IPS-18a (cell line): ENCODE results near the gene VIPAS39.
"Not testable (repeated sequence)": the region's sequence is repeated elsewhere in the genome, so short reads cannot be mapped to it uniquely, and the experiment has no call there.

Experiments
- H3K27ac ChIP-seq: one replicate; pipeline ENCODE4 v1.5.1; 2013; ENCODE audit warnings: low read length
- H3K27me3 ChIP-seq: one replicate; pipeline ENCODE4 v1.6.1; 2013; ENCODE audit warnings: mild to moderate bottlenecking, low read length; ENCODE audit not compliant: control insufficient read depth, insufficient read depth
- H3K36me3 ChIP-seq: one replicate; pipeline ENCODE4 v1.6.1; 2013; ENCODE audit warnings: low read depth, low read length; ENCODE audit not compliant: control insufficient read depth
- H3K4me1 ChIP-seq: one replicate; pipeline ENCODE4 v1.6.1; 2013; ENCODE audit warnings: low read depth, low read length; ENCODE audit not compliant: control insufficient read depth
- H3K4me3 ChIP-seq: one replicate; pipeline ENCODE4 v1.5.1; 2013; ENCODE audit warnings: low read length
- H3K9ac ChIP-seq: one replicate; pipeline ENCODE4 v1.6.1; 2013; ENCODE audit warnings: mild to moderate bottlenecking, low read length, moderate library complexity
- H3K9me3 ChIP-seq: one replicate; pipeline ENCODE4 v1.6.1; 2013; ENCODE audit warnings: low read depth, low read length; ENCODE audit not compliant: control insufficient read depth

VIPAS39 gene

DNA sequence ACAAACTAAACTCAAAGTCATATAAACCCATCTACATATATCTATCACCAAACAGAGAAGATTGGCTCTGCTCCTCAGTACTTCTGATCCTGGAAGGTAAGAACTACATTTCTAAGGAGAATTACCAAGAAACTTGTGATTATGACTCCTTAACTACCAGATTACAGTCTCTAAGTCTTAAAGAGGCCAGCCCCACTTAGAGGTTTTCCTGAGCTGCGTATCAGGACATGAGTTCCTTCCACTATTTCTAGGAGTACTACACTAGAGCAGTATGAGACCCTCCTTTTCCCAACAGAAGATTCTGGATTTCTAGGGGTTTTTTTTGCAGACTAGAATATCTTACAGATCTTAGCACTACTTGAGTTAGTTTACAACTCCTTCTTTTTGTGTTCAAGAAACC lies 34.0 kb downstream of the VIPAS39 start, which contains the start of gene NOXRED1:
Gene NOXRED1 (minus strand): TSS at position 101 of the 400 bp plus-strand sequence. CDS start 634 bp downstream, outside the sequence.
- H3K27ac ChIP-seq: no peak within 1 kb of the TSS
- H3K4me3 ChIP-seq: no peak within 1 kb of the TSS
- no peak within 1 kb of the TSS for H3K9ac ChIP-seq
- no peaks in the 10 kb centered on the region for H3K27me3 ChIP-seq
- H3K9me3 ChIP-seq: peaks cover 3% of the 10 kb centered on the region
- peaks cover 11% of the 10 kb centered on the region for H3K4me1 ChIP-seq
- H3K36me3 ChIP-seq: peaks cover 12% of the 10 kb centered on the region

DNA sequence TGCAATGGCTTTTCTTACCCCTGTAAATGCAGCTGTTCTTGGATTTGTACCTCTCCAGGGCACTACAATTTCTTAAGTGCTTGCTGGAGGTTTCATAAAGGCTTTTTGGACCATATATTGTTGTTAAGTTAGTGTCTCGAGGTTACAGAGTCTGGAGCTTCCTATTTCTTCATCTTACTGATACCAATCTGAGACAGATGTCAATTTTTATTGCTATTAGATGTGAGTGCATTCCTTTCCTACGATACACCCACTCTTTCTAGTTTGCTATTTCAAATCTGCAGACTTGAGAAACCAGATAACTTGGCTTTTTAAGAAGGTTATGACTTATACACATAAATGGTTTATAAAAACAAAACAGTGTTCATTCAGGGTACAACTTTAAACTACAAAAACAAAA lies 36.2 kb downstream of the VIPAS39 start:
- Histone ChIP-seq H3K27me3 (no peaks in the 10 kb centered on the region), H3K9ac (no peak overlapping the region), H3K36me3 (no peaks in the 10 kb centered on the region), H3K9me3 (peaks cover 3% of the 10 kb centered on the region), H3K4me3 (no peak overlapping the region), H3K4me1 (peaks cover 11% of the 10 kb centered on the region), H3K27ac (no peak overlapping the region)

DNA sequence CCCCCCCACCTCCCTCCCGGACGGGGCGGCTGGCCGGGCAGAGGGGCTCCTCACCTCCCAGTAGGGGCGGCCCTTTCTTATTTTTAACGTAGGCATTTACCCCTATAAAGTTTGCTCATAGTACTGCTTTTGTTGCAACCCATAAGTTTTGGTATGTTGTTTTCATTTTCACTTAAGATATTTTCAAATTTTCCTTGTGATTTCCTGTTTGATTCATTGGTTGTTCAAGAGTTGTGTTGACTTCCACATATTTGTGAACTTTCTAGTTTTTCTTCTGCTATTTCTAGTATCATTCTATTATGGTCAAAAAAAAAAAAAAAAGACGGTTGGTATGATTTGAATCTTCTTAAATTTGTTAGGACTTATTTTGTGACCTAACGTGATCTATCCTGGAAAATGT lies 40.6 kb downstream of the VIPAS39 start:
- Histone ChIP-seq H3K27ac (no peak overlapping the region), H3K9ac (no peak overlapping the region), H3K9me3 (peaks cover 3% of the 10 kb centered on the region), H3K36me3 (no peaks in the 10 kb centered on the region), H3K27me3 (no peaks in the 10 kb centered on the region), H3K4me1 (no peaks in the 10 kb centered on the region), H3K4me3 (no peak overlapping the region)

DNA sequence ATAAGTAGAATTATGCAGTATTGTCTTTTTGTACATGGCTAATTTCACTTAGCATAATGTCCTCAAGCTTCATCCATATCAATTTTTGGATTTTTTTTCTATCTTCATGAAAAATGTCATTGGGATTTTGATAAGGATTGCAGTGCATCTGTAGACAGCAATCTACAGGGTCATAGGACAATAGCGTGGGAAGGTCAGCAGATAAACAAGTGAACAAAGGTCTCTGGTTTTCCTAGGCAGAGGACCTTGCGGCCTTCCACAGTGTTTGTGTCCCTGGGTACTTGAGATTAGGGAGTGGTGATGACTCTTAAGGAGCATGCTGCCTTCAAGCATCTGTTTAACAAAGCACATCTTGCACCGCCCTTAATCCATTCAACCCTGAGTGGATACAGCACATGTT lies 41.3 kb downstream of the VIPAS39 start:
- not testable (repeated sequence) for H3K9ac ChIP-seq, H3K9me3 ChIP-seq, H3K36me3 ChIP-seq, H3K4me1 ChIP-seq, H3K27me3 ChIP-seq, H3K4me3 ChIP-seq, H3K27ac ChIP-seq

DNA sequence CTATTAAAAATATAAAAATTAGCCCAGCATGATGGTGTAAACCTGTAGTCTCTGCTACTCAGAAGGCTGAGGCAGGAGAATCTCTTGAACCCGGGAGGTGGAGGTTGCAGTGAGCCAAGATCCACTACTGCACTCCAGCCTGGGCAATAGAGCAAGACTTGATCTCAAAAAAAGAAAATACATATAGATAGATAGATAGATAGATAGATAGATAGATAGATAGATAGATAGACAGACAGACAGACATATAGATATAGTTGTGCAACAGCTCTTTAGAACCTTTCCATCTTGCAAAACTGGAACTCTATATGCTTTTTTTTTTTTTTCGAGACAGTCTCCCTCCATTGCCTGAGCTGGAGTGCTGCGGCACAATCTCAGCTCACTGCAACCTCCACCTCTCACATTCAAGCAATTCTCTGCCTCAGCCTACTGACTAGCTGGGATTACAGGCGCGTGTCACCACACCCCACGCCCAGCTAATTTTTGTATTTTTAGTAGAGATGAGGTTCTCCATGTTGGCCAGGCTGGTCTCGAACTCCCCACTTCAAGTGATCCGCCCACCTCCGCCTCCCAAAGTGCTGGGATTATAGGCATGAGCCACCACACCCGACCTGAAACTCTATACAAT lies 41.9 kb downstream of the VIPAS39 start:
- H3K4me3 ChIP-seq, H3K36me3 ChIP-seq, H3K9ac ChIP-seq, H3K27me3 ChIP-seq, H3K27ac ChIP-seq, H3K4me1 ChIP-seq, H3K9me3 ChIP-seq: not testable (repeated sequence)

DNA sequence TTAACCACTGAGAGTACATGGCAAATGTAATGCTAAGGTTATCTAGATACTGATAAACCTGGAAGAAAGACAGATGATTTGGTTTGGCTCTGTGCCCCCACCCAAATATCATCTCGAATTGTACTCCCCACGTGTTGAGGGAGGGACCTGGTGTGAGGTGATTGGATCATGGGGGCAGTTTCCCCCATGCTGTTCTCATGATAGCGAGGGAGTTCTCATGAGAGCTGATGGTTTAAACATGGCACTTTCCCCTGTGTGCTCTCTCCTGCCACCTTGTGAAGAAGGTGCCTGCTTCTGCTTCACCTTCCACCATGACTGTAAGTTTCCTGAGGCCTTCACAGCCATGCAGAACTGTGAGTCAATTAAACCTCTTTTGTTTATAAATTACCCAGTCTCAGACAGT lies 48.3 kb downstream of the VIPAS39 start:
- no peaks in the 10 kb centered on the region for H3K9me3 ChIP-seq
- H3K4me1 ChIP-seq: no peaks in the 10 kb centered on the region
- no peaks in the 10 kb centered on the region for H3K27me3 ChIP-seq
- H3K27ac ChIP-seq: no peak overlapping the region
- no peak overlapping the region for H3K9ac ChIP-seq
- no peak overlapping the region for H3K4me3 ChIP-seq
- H3K36me3 ChIP-seq: no peaks in the 10 kb centered on the region

DNA sequence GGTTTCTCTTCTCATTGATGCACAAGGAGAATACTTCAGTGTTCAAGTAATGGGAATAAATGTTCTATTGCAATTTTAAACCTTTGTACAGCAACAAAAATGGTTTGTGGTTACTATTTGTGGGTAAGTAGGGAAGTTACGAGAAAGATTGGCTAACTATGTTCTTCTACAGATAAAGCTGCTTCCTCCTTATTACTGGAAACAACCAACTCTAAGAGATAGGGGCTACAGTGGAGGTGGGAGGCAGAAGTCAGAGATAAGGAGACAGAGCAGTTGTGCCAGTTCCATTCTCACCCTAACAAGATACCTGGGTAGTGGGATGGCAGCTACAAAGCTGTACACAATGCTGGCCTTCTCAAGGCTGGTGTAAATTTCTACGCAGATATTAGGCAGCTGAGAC lies 50.2 kb downstream of the VIPAS39 start:
- Histone ChIP-seq H3K27ac (no peak overlapping the region), H3K9ac (no peak overlapping the region), H3K9me3 (no peaks in the 10 kb centered on the region), H3K36me3 (no peaks in the 10 kb centered on the region), H3K4me3 (no peak overlapping the region), H3K4me1 (no peaks in the 10 kb centered on the region), H3K27me3 (no peaks in the 10 kb centered on the region)

DNA sequence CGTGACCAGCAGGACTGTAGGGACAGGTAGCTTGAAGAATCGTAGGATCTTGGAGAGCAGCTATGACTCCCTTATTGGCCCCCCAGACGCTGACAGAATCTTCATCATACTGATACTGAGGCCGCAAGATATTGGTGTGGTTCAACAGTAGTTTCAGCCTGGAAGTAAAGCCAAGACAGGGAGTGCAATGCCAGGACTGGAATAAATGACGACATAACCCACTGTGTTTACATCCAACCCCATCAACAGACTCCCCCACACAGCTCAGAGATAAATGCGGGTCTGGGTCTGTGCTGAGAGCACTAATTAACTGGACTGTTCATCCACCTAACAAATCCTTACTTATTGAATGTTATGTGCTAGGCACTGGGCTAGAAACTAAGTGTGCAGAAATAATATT lies 50.7 kb downstream of the VIPAS39 start:
- Histone ChIP-seq H3K9me3 (no peaks in the 10 kb centered on the region), H3K27ac (no peak overlapping the region), H3K9ac (no peak overlapping the region), H3K4me1 (no peaks in the 10 kb centered on the region), H3K4me3 (no peak overlapping the region), H3K36me3 (no peaks in the 10 kb centered on the region), H3K27me3 (no peaks in the 10 kb centered on the region)

DNA sequence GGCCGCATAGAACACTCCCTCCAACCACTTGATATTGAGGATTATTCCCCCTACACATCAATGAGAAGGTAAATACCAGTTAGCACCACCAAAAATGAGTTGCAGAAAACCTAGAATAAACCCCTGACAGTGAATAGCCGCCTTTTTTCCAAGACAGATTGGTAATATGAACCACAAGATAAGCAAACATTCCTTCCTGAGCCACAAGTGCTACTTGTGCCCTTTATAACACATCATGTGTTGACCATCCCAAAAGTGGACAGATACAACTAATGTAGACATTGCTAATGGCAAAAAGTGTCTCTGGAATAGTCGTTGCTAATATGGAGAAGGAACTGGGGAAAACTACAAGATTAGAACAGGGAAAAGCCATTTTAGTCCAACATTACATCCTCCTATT lies 51.3 kb downstream of the VIPAS39 start:
- Histone ChIP-seq H3K9ac (no peak overlapping the region), H3K27ac (no peak overlapping the region), H3K27me3 (no peaks in the 10 kb centered on the region), H3K4me1 (no peaks in the 10 kb centered on the region), H3K9me3 (no peaks in the 10 kb centered on the region), H3K36me3 (no peaks in the 10 kb centered on the region), H3K4me3 (no peak overlapping the region)

DNA sequence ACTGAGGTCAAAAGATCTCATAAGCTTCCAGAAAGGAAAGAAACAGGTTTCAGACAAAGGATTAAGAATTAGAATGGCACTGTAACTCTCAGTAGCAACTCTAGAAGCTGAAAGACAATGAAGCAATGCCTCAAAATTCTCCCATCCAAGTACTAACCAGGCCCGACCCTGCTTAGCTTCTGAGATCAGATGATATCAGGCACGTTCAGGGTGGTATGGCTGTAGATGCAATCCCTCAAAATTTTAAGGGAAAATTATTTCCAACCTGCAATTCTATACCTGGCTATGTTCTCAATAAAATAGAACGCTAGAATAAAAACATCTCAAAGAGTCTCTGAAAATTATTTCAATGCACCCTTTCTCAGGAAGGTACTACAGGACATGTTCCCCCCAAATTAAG lies 53.6 kb downstream of the VIPAS39 start:
- H3K36me3 ChIP-seq: no peaks in the 10 kb centered on the region
- H3K27me3 ChIP-seq: no peaks in the 10 kb centered on the region
- H3K9me3 ChIP-seq: no peaks in the 10 kb centered on the region
- no peak overlapping the region for H3K9ac ChIP-seq
- no peak overlapping the region for H3K27ac ChIP-seq
- H3K4me3 ChIP-seq: no peak overlapping the region
- H3K4me1 ChIP-seq: no peaks in the 10 kb centered on the region

DNA sequence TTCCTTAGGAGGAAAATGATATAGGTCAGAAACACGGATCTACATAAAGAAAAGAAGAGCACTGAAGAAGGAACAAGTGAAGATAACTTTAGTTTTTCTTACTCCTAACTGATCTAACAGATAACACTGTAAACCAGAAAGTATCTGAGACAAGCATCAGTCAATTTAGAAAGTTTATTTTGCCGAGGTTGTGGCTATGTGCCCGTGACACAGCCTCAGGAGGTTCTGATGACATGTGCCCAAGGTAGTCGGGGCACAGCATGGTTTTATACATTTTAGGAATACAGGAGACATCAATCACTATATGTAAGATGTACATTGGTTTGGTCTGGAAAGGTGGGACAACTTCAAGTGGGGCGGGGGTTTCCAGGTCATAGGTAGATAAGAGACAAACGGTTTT lies 57.2 kb downstream of the VIPAS39 start:
- Histone ChIP-seq H3K4me3 (no peak overlapping the region), H3K27ac (no peak overlapping the region), H3K4me1 (no peaks in the 10 kb centered on the region), H3K27me3 (no peaks in the 10 kb centered on the region), H3K9me3 (no peaks in the 10 kb centered on the region), H3K36me3 (no peaks in the 10 kb centered on the region), H3K9ac (no peak overlapping the region)

DNA sequence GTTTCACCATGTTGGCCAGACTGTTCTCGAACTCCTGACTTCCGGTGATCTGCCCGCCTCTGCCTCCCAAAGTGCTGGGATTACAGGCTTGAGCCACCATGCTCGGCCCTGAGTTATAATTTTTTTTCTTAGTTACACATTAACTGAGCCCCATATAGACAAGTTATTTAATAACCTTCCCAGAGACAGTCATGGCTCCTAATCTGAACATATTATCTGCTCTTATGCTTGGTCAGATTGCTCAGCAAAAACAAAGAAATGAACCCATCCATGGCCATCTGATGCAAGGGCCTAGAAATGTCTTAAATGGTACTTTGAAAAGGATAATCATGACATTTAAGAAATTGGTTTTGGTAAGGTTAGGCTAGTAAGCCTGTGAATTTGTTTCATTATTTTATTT lies 67.2 kb downstream of the VIPAS39 start:
- H3K4me1 ChIP-seq: no peaks in the 10 kb centered on the region
- no peaks in the 10 kb centered on the region for H3K36me3 ChIP-seq
- no peaks in the 10 kb centered on the region for H3K27me3 ChIP-seq
- no peak overlapping the region for H3K9ac ChIP-seq
- H3K9me3 ChIP-seq: no peaks in the 10 kb centered on the region
- H3K27ac ChIP-seq: no peak overlapping the region
- no peak overlapping the region for H3K4me3 ChIP-seq
